Right lobe of liver (tissue), 6 donors: ENCODE data around the gene SLC6A3. TPM values are rescaled to one million over a fixed set of nuclear protein-coding genes. Genes with fewer than 3 reads are reported as not detected.
"Not testable (repeated sequence)": the region's sequence is repeated elsewhere in the genome, so short reads cannot be mapped to it uniquely, and the experiment has no call there.

Source experiments
- ATAC-seq, 4 donors: fragments of 200-7000 bp; cut with Tn5 transposase; one replicate each; pipeline ENCODE4 v1.9.1; 2020; ENCODE audit warnings: mild to moderate bottlenecking in 4 of 4, moderate library complexity in 4 of 4
- DNase-seq, 3 donors: peaks; one replicate each; pipeline ENCODE4 v3.0.0-alpha.2; 2020
- H3K27ac ChIP-seq, 3 donors: fragments of 200-600 bp; one replicate each; pipeline ENCODE4 v1.8.0; 2022
- H3K27me3 ChIP-seq, 2 donors: fragments of 200-600 bp; one replicate each; pipeline ENCODE4 v1.8.0; 2022
- H3K36me3 ChIP-seq, 4 donors: fragments of 200-600 bp; sonication (generic) in 1 of 4; one replicate each; pipeline versions ENCODE4 v1.5.1 to v1.8.0; 2017 to 2022; ENCODE audit warnings: control low read depth in 1 of 4
- H3K4me1 ChIP-seq, 4 donors: fragments of 200-600 bp; sonication (generic) in 1 of 4; one replicate each; pipeline versions ENCODE4 v1.5.1 to v1.8.0; 2017 to 2022; ENCODE audit warnings: control low read depth in 1 of 4
- H3K4me3 ChIP-seq, 3 donors: fragments of 200-600 bp; one replicate each; pipeline ENCODE4 v1.8.0; 2022
- H3K9me3 ChIP-seq, 4 donors: fragments of 200-600 bp; sonication (generic) in 1 of 4; one replicate each; pipeline versions ENCODE4 v1.5.1 to v1.8.0; 2017 to 2022; ENCODE audit warnings: control low read depth in 1 of 4
- CTCF ChIP-seq, 4 donors: fragments of 200-600 bp in 3 of 4; fragments of 450-650 bp in 1 of 4; IDR thresholded peaks; one replicate each; pipeline versions ENCODE4 v1.5.1 to v1.8.0; 2016 to 2022; ENCODE audit warnings: antibody characterized with exemption in 4 of 4, mild to moderate bottlenecking in 2 of 4
- POLR2A ChIP-seq: fragments of 450-650 bp; IDR thresholded peaks from one replicate; pipeline ENCODE4 v1.6.1; 2017; ENCODE audit warnings: antibody characterized with exemption, mild to moderate bottlenecking
- WGBS: methylation state at CpG from one replicate; pipeline ENCODE4 v1.1.6; 2018; ENCODE audit warnings: low coverage, low lambda C conversion rate; ENCODE audit not compliant: insufficient coverage; ENCODE audit errors: missing lambda C conversion rate; 5-methylcytosine and 5-hydroxymethylcytosine counted together
- intact Hi-C, 2 donors: fragments of 100-400 bp; cut with DNase I; formaldehyde crosslinking; loops; one replicate each; pipeline versions ENCODE4 v1.11.2 to v1.14.1; 2022
- total RNA-seq, 6 experiments: library from RNA; depleted of rRNA in 2 of 6; stranded (reverse); fragments of >200 nt in 2 of 6; fragmentation: NEBNext Ultra II Directional in 3 of 6; extraction: Animal tissue kit (Norgen Biotek cat#: 25700) in 3 of 6; gene quantifications; one replicate each; pipeline versions ENCODE4 v1.1.0 to v1.2.4, GENCODE V29; 2016 to 2023
- donor health status: DM: no; HTN: yes; CAD: no.
- donor health status: DM: no; HTN: no; CAD: no.
- donor health status: DM: no; HTN: no; CAD: no.
- donor health status: DM: no; HTN: yes; CAD: no.
- donor health status: DM: no; HTN: yes; CAD: no.

The SLC6A3 gene
- total RNA-seq, 6 experiments from 2014 or later: not detected

DNA sequence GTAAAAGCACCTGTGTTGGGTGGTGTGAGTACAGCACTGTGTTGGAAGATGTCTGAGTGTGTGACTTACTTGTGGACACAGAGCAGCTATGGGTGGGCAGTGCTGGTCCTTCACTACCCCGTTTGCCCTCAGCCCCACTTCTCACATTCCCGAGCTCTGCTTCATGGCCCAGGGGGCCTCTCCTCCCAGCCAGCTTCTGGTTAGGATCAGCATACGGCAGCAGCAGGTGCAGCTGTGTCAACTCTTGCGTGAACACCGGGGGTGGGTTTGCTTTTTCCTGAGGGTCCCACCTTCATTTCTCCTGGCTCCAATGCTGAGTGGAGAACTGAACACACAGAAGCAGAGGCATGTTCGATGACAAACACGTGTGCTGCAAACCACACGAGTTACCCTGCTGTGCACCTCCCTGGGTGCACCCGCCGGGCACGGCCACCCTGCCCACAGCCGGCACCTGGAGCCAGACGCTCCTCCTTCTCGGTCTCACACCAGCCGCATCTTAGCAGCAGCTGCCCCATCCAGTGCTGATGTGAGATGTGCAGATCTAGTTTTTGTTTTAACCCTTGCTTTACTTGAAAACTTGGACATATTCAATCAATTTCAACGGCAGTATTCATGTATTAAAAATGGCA, 14.9 kb upstream of the SLC6A3 start:
- 82% methylated on average over 8 of the region's 16 CpGs for WGBS
- ATAC-seq: peak in 1 of 4 donors; percentile 20
- H3K4me1 ChIP-seq: no peaks in the 10 kb centered on the region
- peaks cover 0 to 4% (median under 1%) of the 10 kb centered on the region in 4 donors for H3K36me3 ChIP-seq
- no peak for TF ChIP-seq POLR2A
- TF ChIP-seq CTCF (IDR thresholded peaks at IDR 0.05): no peak
- no peaks in the 10 kb centered on the region for H3K9me3 ChIP-seq
- H3K27ac ChIP-seq: no peak overlapping the region
- no peaks in the 10 kb centered on the region for H3K27me3 ChIP-seq
- intact Hi-C loops: no loop called here
- no peak overlapping the region for H3K4me3 ChIP-seq
- DNase-seq: peak in 1 of 3 donors; percentile 28

DNA sequence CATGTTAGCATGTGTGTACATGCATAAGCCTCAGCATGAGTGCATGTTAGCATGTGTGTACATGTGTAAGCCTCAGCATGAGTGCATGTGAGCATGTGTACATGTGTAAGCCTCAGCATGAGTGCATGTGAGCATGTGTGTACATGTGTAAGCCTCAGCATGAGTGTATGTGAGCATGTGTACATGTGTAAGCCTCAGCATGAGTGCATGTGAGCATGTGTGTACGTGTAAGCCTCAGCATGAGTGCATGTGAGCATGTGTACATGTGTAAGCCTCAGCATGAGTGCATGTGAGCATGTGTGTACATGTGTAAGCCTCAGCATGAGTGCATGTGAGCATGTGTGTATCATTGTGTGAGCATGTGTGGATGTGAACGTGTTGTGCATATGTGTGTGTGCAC, 14.2 kb upstream of the SLC6A3 start:
- no CpG with 5 or more reads among the region's 2 CpGs for WGBS
- H3K36me3 ChIP-seq, H3K27me3 ChIP-seq, intact Hi-C loops, DNase-seq, ATAC-seq, H3K27ac ChIP-seq, H3K4me1 ChIP-seq, H3K9me3 ChIP-seq, H3K4me3 ChIP-seq: not testable (repeated sequence)

DNA sequence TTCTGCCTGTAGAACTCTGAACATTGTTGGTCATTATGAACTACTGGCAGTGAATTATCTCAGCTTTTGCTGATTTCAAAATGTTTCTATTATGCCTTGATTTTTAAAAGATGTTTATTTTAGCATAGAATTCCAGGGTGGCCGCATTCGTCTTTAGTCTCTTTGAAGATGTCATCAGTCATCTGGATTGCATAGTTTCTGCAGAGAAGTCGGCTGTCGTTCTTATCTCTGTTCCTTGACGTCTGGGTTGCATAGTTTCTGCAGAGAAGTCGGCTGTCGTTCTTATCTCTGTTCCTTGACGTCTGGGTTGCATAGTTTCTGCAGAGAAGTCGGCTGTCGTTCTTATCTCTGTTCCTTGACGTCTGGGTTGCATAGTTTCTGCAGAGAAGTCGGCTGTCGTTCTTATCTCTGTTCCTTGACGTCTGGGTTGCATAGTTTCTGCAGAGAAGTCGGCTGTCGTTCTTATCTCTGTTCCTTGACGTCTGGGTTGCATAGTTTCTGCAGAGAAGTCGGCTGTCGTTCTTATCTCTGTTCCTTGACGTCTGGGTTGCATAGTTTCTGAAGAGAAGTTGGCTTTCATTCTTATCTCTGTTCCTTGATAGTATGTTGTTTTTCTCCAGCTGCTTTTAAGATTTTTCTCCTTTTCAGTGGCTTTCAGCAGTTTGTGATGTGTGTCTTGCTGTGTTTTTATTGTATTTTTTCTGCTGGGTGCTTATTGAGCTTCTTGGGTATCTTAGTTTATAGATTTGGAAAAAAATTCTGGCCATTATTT, 11.1 kb upstream of the SLC6A3 start:
- intact Hi-C loops, H3K9me3 ChIP-seq, H3K27ac ChIP-seq, ATAC-seq, H3K36me3 ChIP-seq, H3K27me3 ChIP-seq, DNase-seq, H3K4me1 ChIP-seq, H3K4me3 ChIP-seq: not testable (repeated sequence)
- 85% methylated on average over 8 of the region's 20 CpGs for WGBS

- no peak overlapping the region for H3K4me3 ChIP-seq
- intact Hi-C loops: no loop called here
- WGBS: 38% methylated on average over 1 of the region's 2 CpGs
- H3K36me3 ChIP-seq: no peaks in the 10 kb centered on the region
- no peaks in the 10 kb centered on the region for H3K9me3 ChIP-seq
- no peaks in the 10 kb centered on the region for H3K27me3 ChIP-seq
- no peak for ATAC-seq
- no peak for TF ChIP-seq CTCF (IDR thresholded peaks at IDR 0.05)
- TF ChIP-seq POLR2A: no peak
- H3K27ac ChIP-seq: no peak overlapping the region
- H3K4me1 ChIP-seq: no peaks in the 10 kb centered on the region
- no peak for DNase-seq
These were observed 8.4 kb upstream of the SLC6A3 start for GRCh38 chr5:1453613-1454012.

DNA sequence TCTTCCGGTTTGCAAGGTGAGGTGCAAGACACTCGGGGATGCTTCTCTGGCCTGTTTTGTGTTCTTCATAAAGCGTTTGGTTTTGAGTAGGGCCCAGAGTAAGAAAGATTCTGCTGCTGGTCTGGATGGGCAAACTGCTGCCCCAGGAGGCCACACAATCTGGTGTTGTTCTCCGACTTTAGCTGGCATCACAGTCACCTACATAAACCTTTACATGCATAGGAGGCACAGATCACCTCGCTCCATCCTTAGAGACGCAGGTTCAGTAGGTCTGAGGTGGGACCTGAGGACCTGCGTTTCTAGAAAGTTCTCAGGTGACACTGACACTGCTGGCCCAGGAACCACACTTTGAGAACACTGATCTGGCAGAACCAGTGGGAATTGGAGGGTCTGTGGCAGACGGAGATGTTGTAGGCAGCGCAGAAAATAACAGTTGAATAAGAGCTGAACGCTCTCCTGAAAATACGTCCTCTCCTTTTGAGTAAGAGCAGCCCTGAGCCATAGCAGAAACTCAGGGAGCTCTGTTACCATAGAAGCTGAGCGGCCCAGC, 3.9 kb upstream of the SLC6A3 start:
- H3K4me1 ChIP-seq: peaks cover 0 to 9% (median 0%) of the 10 kb centered on the region in 4 donors
- no peaks in the 10 kb centered on the region for H3K9me3 ChIP-seq
- H3K27me3 ChIP-seq: peaks cover 10 to 16% of the 10 kb centered on the region in 2 donors
- H3K27ac ChIP-seq: no peak overlapping the region
- no peak for TF ChIP-seq CTCF (IDR thresholded peaks at IDR 0.05)
- 64% methylated on average over 8 of the region's 12 CpGs for WGBS
- H3K36me3 ChIP-seq: no peaks in the 10 kb centered on the region
- ATAC-seq (no peak), DNase-seq (no peak)
- intact Hi-C loops: no loop called here
- no peak overlapping the region for H3K4me3 ChIP-seq
